ENCODE data around the gene MRPL17.
"Not testable (repeated sequence)": the region's sequence is repeated elsewhere in the genome, so short reads cannot be mapped to it uniquely, and the experiment has no call there.

The MRPL17 gene

GRCh38 chr11:6684068-6684467 is 928 bp upstream of the MRPL17 start:
- in situ Hi-C loops (cut with MboI; ENCODE audit: low sequenced_read_pairs), result not testable (repeated sequence)

- in situ Hi-C loops (cut with MboI; ENCODE audit: low sequenced_read_pairs), result no loop called here
Measured at GRCh38 chr11:6682591-6682935, 577 bp downstream of the MRPL17 start.

- in situ Hi-C loops (cut with MboI; ENCODE audit: low sequenced_read_pairs), result no loop called here
Measured at GRCh38 chr11:6681949-6682348, 1.2 kb downstream of the MRPL17 start.

- in situ Hi-C loops (cut with MboI; ENCODE audit: low sequenced_read_pairs), result no loop called here
Measured at GRCh38 chr11:6681505-6681904, 1.6 kb downstream of the MRPL17 start.

- in situ Hi-C loops (cut with MboI; ENCODE audit: low sequenced_read_pairs), result no loop called here
Measured at GRCh38 chr11:6677018-6677417, 6.1 kb downstream of the MRPL17 start.

- in situ Hi-C loops (cut with MboI; ENCODE audit: low sequenced_read_pairs), result no loop called here
Measured at GRCh38 chr11:6674862-6675261, 8.3 kb downstream of the MRPL17 start.

GRCh38 chr11:6674219-6674597 is 8.9 kb downstream of the MRPL17 start:
- in situ Hi-C loops (cut with MboI; ENCODE audit: low sequenced_read_pairs), result no loop called here

GRCh38 chr11:6673523-6674218 is 9.5 kb downstream of the MRPL17 start:
- in situ Hi-C loops (cut with MboI; ENCODE audit: low sequenced_read_pairs), result no loop called here

GRCh38 chr11:6671991-6672390 is 11.1 kb downstream of the MRPL17 start:
- in situ Hi-C loops (cut with MboI; ENCODE audit: low sequenced_read_pairs), result no loop called here

GRCh38 chr11:6670202-6670830 is 12.8 kb downstream of the MRPL17 start:
- in situ Hi-C loops (cut with MboI; ENCODE audit: low sequenced_read_pairs), result no loop called here

- in situ Hi-C loops (cut with MboI; ENCODE audit: low sequenced_read_pairs), result no loop called here
Measured at GRCh38 chr11:6667733-6668374, 15.3 kb downstream of the MRPL17 start.

- in situ Hi-C loops (cut with MboI; ENCODE audit: low sequenced_read_pairs), result no loop called here
Measured at GRCh38 chr11:6666302-6667183, 16.6 kb downstream of the MRPL17 start.

- in situ Hi-C loops (cut with MboI; ENCODE audit: low sequenced_read_pairs), result no loop called here
Measured at GRCh38 chr11:6664551-6664950, 18.6 kb downstream of the MRPL17 start.

- in situ Hi-C loops (cut with MboI; ENCODE audit: low sequenced_read_pairs), result no loop called here
Measured at GRCh38 chr11:6663794-6664469, 19.2 kb downstream of the MRPL17 start.

- in situ Hi-C loops (cut with MboI; ENCODE audit: low sequenced_read_pairs), result no loop called here
Measured at GRCh38 chr11:6660712-6661111, 22.4 kb downstream of the MRPL17 start.

- in situ Hi-C loops (cut with MboI; ENCODE audit: low sequenced_read_pairs), result no loop called here
Measured at GRCh38 chr11:6658647-6659046, 24.5 kb downstream of the MRPL17 start.

GRCh38 chr11:6657346-6657745 is 25.8 kb downstream of the MRPL17 start:
- in situ Hi-C loops (cut with MboI; ENCODE audit: low sequenced_read_pairs), result no loop called here

- in situ Hi-C loops (cut with MboI; ENCODE audit: low sequenced_read_pairs), result no loop called here
Measured at GRCh38 chr11:6656936-6657335, 26.2 kb downstream of the MRPL17 start.

- in situ Hi-C loops (cut with MboI; ENCODE audit: low sequenced_read_pairs), result no loop called here
Measured at GRCh38 chr11:6656584-6656915, 26.6 kb downstream of the MRPL17 start.

GRCh38 chr11:6655790-6656583 is 27.2 kb downstream of the MRPL17 start, which contains the start of gene DCHS1:
TSS of gene DCHS1 (minus strand) at chr11:6655809. CDS start at chr11:6641613, 14,196 bp downstream.
- in situ Hi-C loops (cut with MboI; ENCODE audit: low sequenced_read_pairs), result no loop called here
